ENCODE measurements around the gene SLC6A8. TPM values are rescaled to one million over a fixed set of nuclear protein-coding genes. Genes with fewer than 3 reads are reported as not detected.

The SLC6A8 gene
- total and polyA plus RNA-seq, 2 of the 4 experiments (the other 2 are of a cell fraction): 7.2 to 25.5 TPM

GRCh38 chrX:153706799-153707198 is 19.1 kb downstream of the SLC6A8 start:
- CTCF ChIA-PET: no interaction called here
- dilution Hi-C loops (cut with HindIII; ENCODE audit: low sequenced_read_pairs, unreplicated experiment): no loop called here

More at GRCh38 chrX:153706799-153707198, 19.1 kb downstream of the SLC6A8 start:
- no peak overlapping the region for H2BK5ac ChIP-seq (ENCODE audit: low read depth, low read length, poor library complexity, severe bottlenecking)
- no peak overlapping the region for H2AFZ ChIP-seq (replicated peaks; ENCODE audit: low read length, poor library complexity)
- H3K9me3 ChIP-seq (ENCODE audit: control insufficient read depth, insufficient read depth, low read length): no peaks in the 10 kb centered on the region
- no peak overlapping the region for H4K8ac ChIP-seq (ENCODE audit: low read depth in 2 of 2, low read length in 2 of 2)
- no peak overlapping the region for H3K56ac ChIP-seq (ENCODE audit: extremely low read depth, insufficient read depth, low read length)
- peaks cover 22% of the 10 kb centered on the region for H3K36me3 ChIP-seq (ENCODE audit: control insufficient read depth, insufficient read depth, low read length)
- H2AK5ac ChIP-seq (ENCODE audit: low read depth, low read length): no peak overlapping the region
- no peak overlapping the region for H2BK120ac ChIP-seq (ENCODE audit: low read depth, low read length)
- H4K20me1 ChIP-seq (ENCODE audit: insufficient read depth, low read length): peaks cover 7% of the 10 kb centered on the region
- no peaks in the 10 kb centered on the region for H3K27me3 ChIP-seq (ENCODE audit: control insufficient read depth, insufficient read depth, low read length)
- no peak overlapping the region for H3K18ac ChIP-seq (ENCODE audit: low read depth, low read length)
- H3K79me1 ChIP-seq (ENCODE audit: low read depth in 1 of 2, low read length in 2 of 2): peaks cover 0 to 5% of the 10 kb centered on the region in 2 experiments; a peak in 1 of 4 replicates
- H2AK9ac ChIP-seq (replicated peaks; ENCODE audit: low read depth, low read length, poor library complexity): no peak overlapping the region
- in situ Hi-C loops (cut with MboI; ENCODE audit: low sequenced_read_pairs) (no loop called here), intact Hi-C loops (cut with micrococcal nuclease) (no loop called here)
- no peak overlapping the region for H2BK15ac ChIP-seq (ENCODE audit: low read depth, low read length)
- no peak overlapping the region for H3K23ac ChIP-seq (ENCODE audit: low read depth, low read length)
- BruUV-seq (replicated peaks): no TSS peak
- POLR2A ChIA-PET (ENCODE audit: unreplicated experiment): no interaction called here
- H3K4ac ChIP-seq (ENCODE audit: low read depth, low read length): no peak overlapping the region
- H3K4me1 ChIP-seq (ENCODE audit: control insufficient read depth, insufficient read depth, low read length): peaks cover 2% of the 10 kb centered on the region; the same call in 1 of the 2 replicates
- no peak for TF ChIP-seq MAFK (IDR thresholded peaks at IDR 0.05; ENCODE audit: low read depth, low read length)
- no peak for TF ChIP-seq CTCF (conservative IDR thresholded peaks at IDR 0.05; ENCODE audit: low read depth, low read length)
- no peak for TF ChIP-seq SMC3 (IDR thresholded peaks at IDR 0.05; ENCODE audit: low read depth, low read length)
- TF ChIP-seq BHLHE40 (IDR thresholded peaks at IDR 0.05; ENCODE audit: low read depth, low read length): no peak
- H4K5ac ChIP-seq (ENCODE audit: low read depth, low read length): no peak overlapping the region
- H3K9me1 ChIP-seq (ENCODE audit: insufficient read depth, low read length): no peaks in the 10 kb centered on the region
- DNase-seq: no peak
- 78% methylated on average over 7 of the region's 9 CpGs; no CpG with 5 or more reads in 1 of the 2 experiments for WGBS, 2 experiments (ENCODE audit: extremely low coverage in 2 of 2, insufficient read length in 1 of 2)
- no peak overlapping the region for H4K91ac ChIP-seq (ENCODE audit: insufficient read depth, low read depth, low read length)
- no peak overlapping the region for H3K4me3 ChIP-seq (ENCODE audit: insufficient read depth, low read depth, low read length)
- ATAC-seq (ENCODE audit: low read depth): no peak
- no peak overlapping the region for H3K27ac ChIP-seq (ENCODE audit: insufficient read depth, low read length)
- no peak overlapping the region for H3K4me2 ChIP-seq (ENCODE audit: low read depth, low read length)
- H2BK20ac ChIP-seq (ENCODE audit: low read depth, low read length): no peak overlapping the region
- no peak overlapping the region for H3K14ac ChIP-seq (replicated peaks; ENCODE audit: low read depth, low read length)
- no peak overlapping the region for H3K9ac ChIP-seq (ENCODE audit: low read depth, low read length)
